ENCODE measurements around the gene ANGPT4.

ANGPT4 gene

DNA sequence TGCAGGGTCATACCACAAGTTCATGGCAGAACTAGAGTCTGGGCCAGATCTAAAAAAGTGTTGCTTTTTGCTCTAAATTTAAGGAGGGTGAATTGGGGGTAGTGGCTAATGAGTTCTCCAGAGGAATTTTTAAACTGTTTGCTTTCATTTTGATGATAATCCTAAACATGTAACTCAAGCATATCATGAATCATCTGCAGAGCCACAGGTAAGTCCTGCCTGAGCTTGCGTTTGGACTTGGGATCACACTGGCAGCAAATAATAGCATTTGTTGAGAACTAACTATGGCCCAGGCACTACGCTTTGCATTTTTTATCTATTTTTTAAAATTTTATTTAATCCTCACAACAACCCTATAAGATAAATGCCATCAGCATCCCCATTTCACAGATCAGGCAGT is 55.2 kb downstream of the ANGPT4 start:
- no peak overlapping the region for H3K9ac ChIP-seq (ENCODE audit: low read length)
- H3K27me3 ChIP-seq (ENCODE audit: low read depth, low read length), result no peaks in the 10 kb centered on the region
- H4K20me1 ChIP-seq (ENCODE audit: insufficient read depth, low read length), result no peaks in the 10 kb centered on the region
- no peak overlapping the region for H3K4me2 ChIP-seq (ENCODE audit: low read length)
- H3K4me3 ChIP-seq (ENCODE audit: low read length), result no peak overlapping the region
- TF ChIP-seq EZH2phosphoT487 (IDR thresholded peaks at IDR 0.05; ENCODE audit: low read depth), result no peak
- TF ChIP-seq, protein P1, sequence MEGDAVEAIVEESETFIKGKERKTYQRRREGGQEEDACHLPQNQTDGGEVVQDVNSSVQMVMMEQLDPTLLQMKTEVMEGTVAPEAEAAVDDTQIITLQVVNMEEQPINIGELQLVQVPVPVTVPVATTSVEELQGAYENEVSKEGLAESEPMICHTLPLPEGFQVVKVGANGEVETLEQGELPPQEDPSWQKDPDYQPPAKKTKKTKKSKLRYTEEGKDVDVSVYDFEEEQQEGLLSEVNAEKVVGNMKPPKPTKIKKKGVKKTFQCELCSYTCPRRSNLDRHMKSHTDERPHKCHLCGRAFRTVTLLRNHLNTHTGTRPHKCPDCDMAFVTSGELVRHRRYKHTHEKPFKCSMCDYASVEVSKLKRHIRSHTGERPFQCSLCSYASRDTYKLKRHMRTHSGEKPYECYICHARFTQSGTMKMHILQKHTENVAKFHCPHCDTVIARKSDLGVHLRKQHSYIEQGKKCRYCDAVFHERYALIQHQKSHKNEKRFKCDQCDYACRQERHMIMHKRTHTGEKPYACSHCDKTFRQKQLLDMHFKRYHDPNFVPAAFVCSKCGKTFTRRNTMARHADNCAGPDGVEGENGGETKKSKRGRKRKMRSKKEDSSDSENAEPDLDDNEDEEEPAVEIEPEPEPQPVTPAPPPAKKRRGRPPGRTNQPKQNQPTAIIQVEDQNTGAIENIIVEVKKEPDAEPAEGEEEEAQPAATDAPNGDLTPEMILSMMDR (IDR thresholded peaks at IDR 0.05; ENCODE audit: low read depth, low read length), result no peak
- no peak overlapping the region for H3K27ac ChIP-seq (ENCODE audit: low read length)
- peaks cover 17% of the 10 kb centered on the region for H3K4me1 ChIP-seq (ENCODE audit: low read length)
- H3K9me3 ChIP-seq (ENCODE audit: insufficient read depth, low read length), result no peaks in the 10 kb centered on the region
- H2AFZ ChIP-seq (ENCODE audit: low read depth, low read length), result no peak overlapping the region
- H3K79me2 ChIP-seq (ENCODE audit: low read length), result no peaks in the 10 kb centered on the region
- no peaks in the 10 kb centered on the region for H3K36me3 ChIP-seq (replicated peaks; ENCODE audit: low read depth, low read length)

DNA sequence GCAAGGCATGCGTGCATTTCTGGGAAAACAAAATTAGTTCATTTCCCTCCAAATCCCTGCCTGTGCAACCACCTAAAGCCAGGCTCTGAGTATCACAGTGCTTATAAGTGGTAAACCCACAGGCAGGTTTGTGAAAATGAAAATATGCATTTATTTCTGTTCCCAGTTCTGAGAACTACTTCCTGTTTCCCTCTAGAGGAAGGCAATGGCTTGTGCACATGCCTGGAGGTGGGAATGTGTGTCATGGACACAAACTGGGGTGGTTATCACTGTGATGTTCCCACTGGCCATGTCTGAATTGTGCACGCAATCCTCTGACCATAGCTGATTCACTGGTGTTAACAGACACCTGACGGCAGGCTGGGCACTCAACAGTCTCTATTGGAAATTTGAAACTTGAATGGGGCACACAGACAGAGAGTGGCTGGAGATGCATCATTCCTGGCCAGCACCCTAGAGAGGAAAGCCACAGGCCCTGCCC is 56.3 kb downstream of the ANGPT4 start:
- Histone ChIP-seq H3K4me2 (ENCODE audit: low read length) (no peak overlapping the region), H4K20me1 (ENCODE audit: insufficient read depth, low read length) (no peaks in the 10 kb centered on the region), H2AFZ (ENCODE audit: low read depth, low read length) (no peak overlapping the region), H3K79me2 (ENCODE audit: low read length) (no peaks in the 10 kb centered on the region), H3K27me3 (ENCODE audit: low read depth, low read length) (no peaks in the 10 kb centered on the region), H3K9me3 (ENCODE audit: insufficient read depth, low read length) (no peaks in the 10 kb centered on the region), H3K27ac (ENCODE audit: low read length) (no peak overlapping the region), H3K4me3 (ENCODE audit: low read length) (no peak overlapping the region), H3K4me1 (ENCODE audit: low read length) (peaks cover 17% of the 10 kb centered on the region), H3K9ac (ENCODE audit: low read length) (no peak overlapping the region), H3K36me3 (replicated peaks; ENCODE audit: low read depth, low read length) (no peaks in the 10 kb centered on the region)
- TF ChIP-seq, protein P1 (IDR thresholded peaks at IDR 0.05; ENCODE audit: low read depth, low read length), result no peak
- no peak for TF ChIP-seq EZH2phosphoT487 (IDR thresholded peaks at IDR 0.05; ENCODE audit: low read depth)

DNA sequence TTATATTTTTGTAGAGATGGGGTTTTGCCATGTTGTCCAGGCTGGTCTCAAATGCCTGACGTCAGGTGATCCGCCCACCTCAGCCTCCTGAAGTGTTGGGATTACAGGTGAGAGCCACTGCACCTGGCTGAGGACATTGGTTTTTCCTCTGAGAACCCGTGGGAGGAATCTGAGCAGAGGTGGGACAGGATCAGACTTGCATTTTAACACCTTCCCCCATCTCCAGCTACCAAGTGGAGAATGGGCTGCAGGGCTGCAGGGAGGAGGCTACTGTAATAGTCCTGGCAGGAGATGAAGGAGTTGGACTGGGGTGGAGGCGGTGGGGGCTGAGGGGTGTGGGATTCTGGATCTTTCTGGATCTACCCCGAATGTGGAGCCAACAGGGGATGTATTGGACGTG is 58.1 kb downstream of the ANGPT4 start:
- H3K27ac ChIP-seq (ENCODE audit: low read length), result no peak overlapping the region
- 0 out of 2 replicates have a peak, but pooled peaks cover 6% of the 10 kb centered on the region for H4K20me1 ChIP-seq (ENCODE audit: insufficient read depth, low read length)
- no peak overlapping the region for H2AFZ ChIP-seq (ENCODE audit: low read depth, low read length)
- no peak overlapping the region for H3K4me2 ChIP-seq (ENCODE audit: low read length)
- no peak overlapping the region for H3K4me3 ChIP-seq (ENCODE audit: low read length)
- H3K4me1 ChIP-seq (ENCODE audit: low read length), result peaks cover 15% of the 10 kb centered on the region
- H3K9ac ChIP-seq (ENCODE audit: low read length), result no peak overlapping the region
- H3K36me3 ChIP-seq (replicated peaks; ENCODE audit: low read depth, low read length), result no peaks in the 10 kb centered on the region
- no peaks in the 10 kb centered on the region for H3K27me3 ChIP-seq (ENCODE audit: low read depth, low read length)
- no peaks in the 10 kb centered on the region for H3K9me3 ChIP-seq (ENCODE audit: insufficient read depth, low read length)
- no peak for TF ChIP-seq EZH2phosphoT487 (IDR thresholded peaks at IDR 0.05; ENCODE audit: low read depth)
- TF ChIP-seq, protein P1 (IDR thresholded peaks at IDR 0.05; ENCODE audit: low read depth, low read length), result no peak
- no peaks in the 10 kb centered on the region for H3K79me2 ChIP-seq (ENCODE audit: low read length)

DNA sequence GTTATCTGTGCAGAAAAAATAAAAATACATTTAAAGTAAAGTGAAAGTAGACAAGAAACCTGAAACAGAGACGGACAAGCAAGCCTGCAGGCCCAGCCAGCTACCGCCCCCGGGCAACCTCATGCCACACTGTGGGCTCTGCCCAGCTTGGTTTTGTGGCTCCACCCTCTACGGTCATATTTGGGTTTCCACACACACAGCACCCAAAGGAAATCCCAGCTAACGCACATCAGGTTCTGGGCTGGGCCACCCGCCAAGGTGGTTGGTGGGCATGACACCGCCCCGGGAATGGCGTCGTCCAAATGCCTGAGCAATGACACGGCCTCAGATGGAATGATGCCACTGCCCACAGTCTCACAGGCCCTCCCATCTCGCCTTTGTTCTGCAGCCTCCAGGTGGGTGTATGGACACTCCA is 59.8 kb downstream of the ANGPT4 start:
- H2AFZ ChIP-seq (ENCODE audit: low read depth, low read length), result no peak overlapping the region
- H3K9me3 ChIP-seq (ENCODE audit: insufficient read depth, low read length), result no peaks in the 10 kb centered on the region
- TF ChIP-seq EZH2phosphoT487 (IDR thresholded peaks at IDR 0.05; ENCODE audit: low read depth), result no peak
- TF ChIP-seq, protein P1 (IDR thresholded peaks at IDR 0.05; ENCODE audit: low read depth, low read length), result no peak
- H4K20me1 ChIP-seq (ENCODE audit: insufficient read depth, low read length), result 0 out of 2 replicates have a peak, but pooled peaks cover 6% of the 10 kb centered on the region
- H3K4me3 ChIP-seq (ENCODE audit: low read length), result no peak overlapping the region
- H3K4me2 ChIP-seq (ENCODE audit: low read length), result no peak overlapping the region
- peaks cover 15% of the 10 kb centered on the region for H3K4me1 ChIP-seq (ENCODE audit: low read length)
- H3K36me3 ChIP-seq (replicated peaks; ENCODE audit: low read depth, low read length), result no peaks in the 10 kb centered on the region
- H3K79me2 ChIP-seq (ENCODE audit: low read length), result no peaks in the 10 kb centered on the region
- H3K27me3 ChIP-seq (ENCODE audit: low read depth, low read length), result no peaks in the 10 kb centered on the region
- no peak overlapping the region for H3K27ac ChIP-seq (ENCODE audit: low read length)
- no peak overlapping the region for H3K9ac ChIP-seq (ENCODE audit: low read length)
